Gastroesophageal sphincter (tissue), 3 donors: Measurements from ENCODE around the gene PDZD11.

Source experiments
- EP300 ChIP-seq: sonication (generic); formaldehyde crosslinking; IDR thresholded peaks from one replicate; pipeline ENCODE4 v1.6.1; 2017; ENCODE audit warnings: antibody characterized with exemption, mild to moderate bottlenecking
- POLR2A ChIP-seq, 2 donors: fragments of 450-650 bp; IDR thresholded peaks; one replicate each; pipeline ENCODE4 v1.6.1; 2017; ENCODE audit warnings: antibody characterized with exemption in 2 of 2, mild to moderate bottlenecking in 2 of 2, moderate library complexity in 1 of 2
- POLR2AphosphoS5 ChIP-seq: sonication (generic); formaldehyde crosslinking; IDR thresholded peaks from one replicate; pipeline ENCODE4 v1.6.1; 2017; ENCODE audit warnings: antibody characterized with exemption
- TF ChIP-seq, protein P1 (sequence below), 4 experiments: fragments of 200-600 bp in 2 of 4; fragments of 450-650 bp in 2 of 4; sonication (generic) in 1 of 4; IDR thresholded peaks; one replicate each; pipeline ENCODE4 v1.5.1; 2017 to 2019; ENCODE audit warnings: antibody characterized with exemption in 4 of 4, mild to moderate bottlenecking in 2 of 4, moderate library complexity in 2 of 4

DNA sequence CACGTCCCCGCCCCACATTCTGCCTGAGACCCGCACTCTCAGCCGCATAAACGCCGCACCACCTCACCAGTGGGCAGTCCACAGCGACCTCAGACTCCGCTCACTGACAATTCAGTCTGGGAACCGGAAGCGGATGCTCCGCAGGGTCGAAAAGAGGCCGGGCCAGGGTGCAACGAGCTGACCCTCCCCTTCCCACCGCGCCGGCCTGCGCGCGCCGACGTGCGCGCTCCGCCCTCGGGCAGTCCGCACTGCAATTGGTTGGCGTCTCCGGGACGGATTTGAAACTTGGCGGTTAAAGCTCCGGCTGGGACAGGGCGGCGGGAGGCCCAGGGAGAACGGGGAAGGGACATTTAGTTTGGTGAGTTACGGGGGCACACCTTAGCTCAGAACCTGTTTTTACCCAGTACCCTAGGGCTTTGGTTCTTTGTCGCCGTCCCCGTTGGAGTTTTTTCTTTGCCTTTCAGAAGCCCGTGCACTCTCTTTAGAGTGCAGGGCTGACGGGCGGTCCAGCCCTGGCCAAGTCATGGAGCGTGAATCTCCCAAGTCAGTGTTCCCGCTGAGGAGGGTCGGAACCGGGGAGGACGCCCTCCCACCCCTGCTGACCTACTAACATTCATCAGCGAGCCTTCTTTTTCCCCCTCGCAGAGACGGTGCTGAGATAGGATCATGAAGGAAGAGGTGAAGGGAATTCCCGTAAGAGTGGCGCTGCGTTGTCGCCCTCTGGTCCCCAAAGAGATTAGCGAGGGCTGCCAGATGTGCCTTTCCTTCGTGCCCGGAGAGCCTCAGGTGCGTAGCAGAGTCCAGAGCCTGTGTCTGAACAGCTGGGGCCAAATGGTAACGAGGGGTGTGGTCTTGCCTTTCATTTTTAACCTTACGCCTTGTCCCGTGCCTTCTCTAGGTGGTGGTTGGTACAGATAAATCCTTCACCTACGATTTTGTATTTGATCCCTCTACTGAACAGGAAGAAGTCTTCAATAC is at the start of gene PDZD11, which contains the start of gene KIF4A:
- TF ChIP-seq, protein P1, sequence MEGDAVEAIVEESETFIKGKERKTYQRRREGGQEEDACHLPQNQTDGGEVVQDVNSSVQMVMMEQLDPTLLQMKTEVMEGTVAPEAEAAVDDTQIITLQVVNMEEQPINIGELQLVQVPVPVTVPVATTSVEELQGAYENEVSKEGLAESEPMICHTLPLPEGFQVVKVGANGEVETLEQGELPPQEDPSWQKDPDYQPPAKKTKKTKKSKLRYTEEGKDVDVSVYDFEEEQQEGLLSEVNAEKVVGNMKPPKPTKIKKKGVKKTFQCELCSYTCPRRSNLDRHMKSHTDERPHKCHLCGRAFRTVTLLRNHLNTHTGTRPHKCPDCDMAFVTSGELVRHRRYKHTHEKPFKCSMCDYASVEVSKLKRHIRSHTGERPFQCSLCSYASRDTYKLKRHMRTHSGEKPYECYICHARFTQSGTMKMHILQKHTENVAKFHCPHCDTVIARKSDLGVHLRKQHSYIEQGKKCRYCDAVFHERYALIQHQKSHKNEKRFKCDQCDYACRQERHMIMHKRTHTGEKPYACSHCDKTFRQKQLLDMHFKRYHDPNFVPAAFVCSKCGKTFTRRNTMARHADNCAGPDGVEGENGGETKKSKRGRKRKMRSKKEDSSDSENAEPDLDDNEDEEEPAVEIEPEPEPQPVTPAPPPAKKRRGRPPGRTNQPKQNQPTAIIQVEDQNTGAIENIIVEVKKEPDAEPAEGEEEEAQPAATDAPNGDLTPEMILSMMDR (IDR thresholded peaks at IDR 0.05) = no peak
- TF ChIP-seq POLR2AphosphoS5 = peak; percentile 48
- peak in 1 of 2 donors; percentile 12 for TF ChIP-seq POLR2A (IDR thresholded peaks at IDR 0.05)
- TF ChIP-seq EP300 = no peak
